ENCODE measurements around the gene HTR4. TPM values are rescaled to one million over a fixed set of nuclear protein-coding genes. Genes with fewer than 3 reads are reported as not detected.

The HTR4 gene
- total RNA-seq, 1 experiment from 2014 or later, result not detected

DNA sequence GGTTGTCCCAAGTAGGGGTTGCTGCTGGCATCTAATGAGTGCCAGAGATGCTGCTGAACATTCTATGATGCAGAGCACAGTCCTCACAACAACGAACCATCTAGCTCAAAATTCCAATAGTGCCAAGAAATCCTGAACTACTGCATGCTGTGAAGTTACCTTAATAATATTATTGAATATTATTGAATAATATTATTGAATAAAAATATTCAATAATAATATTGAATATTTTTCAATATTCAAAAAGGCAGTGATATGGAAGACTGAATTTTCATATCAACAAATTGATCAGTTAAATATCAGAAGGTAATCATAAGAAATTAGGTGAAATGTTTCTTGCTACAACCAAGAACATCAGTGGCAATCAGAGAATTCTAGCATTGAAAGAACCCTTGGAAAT, 2.8 kb downstream of the HTR4 start:
- DNase-seq (ENCODE audit: low spot score), result no peak
- CTCF ChIA-PET, result no interaction called here

DNA sequence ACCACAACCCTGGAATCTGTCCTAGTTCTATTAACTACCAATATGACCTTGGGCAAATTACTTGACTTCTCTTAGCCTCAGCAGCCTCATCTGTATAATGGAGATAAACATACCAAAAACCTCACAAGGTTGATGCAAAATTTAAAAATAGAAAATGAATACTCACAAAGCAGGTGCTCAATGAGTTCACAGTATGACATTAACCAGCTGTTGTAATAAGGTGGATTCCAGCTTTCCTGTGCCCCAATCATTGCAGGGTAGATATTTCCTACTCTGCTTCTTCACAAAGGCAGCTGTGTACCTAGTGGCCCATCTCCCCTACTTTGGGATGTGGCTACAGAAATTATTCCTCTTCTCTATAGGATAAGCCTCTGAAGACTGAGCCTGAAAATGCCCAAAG, 8.8 kb downstream of the HTR4 start:
- Histone ChIP-seq H3K27ac (ENCODE audit: low read depth, low read length, poor library complexity, severe bottlenecking) (no peak overlapping the region), H3K4me1 (ENCODE audit: insufficient read depth, low read length, poor library complexity, severe bottlenecking) (no peaks in the 10 kb centered on the region), H3K36me3 (ENCODE audit: insufficient read depth, low read length, poor library complexity, severe bottlenecking) (no peaks in the 10 kb centered on the region), H3K27me3 (replicated peaks; ENCODE audit: insufficient read depth, low read depth, low read length, poor library complexity) (peaks cover 77% of the 10 kb centered on the region), H3K9me3 (ENCODE audit: low read depth, low read length, poor library complexity, severe bottlenecking) (no peaks in the 10 kb centered on the region), H3K4me3 (ENCODE audit: low read depth, low read length, poor library complexity, severe bottlenecking) (no peak overlapping the region)
- DNase-seq (ENCODE audit: low spot score), result no peak
- ChIA-PET CTCF (no interaction called here), POLR2A (ENCODE audit: low non-redundant PET) (no interaction called here)
- no TSS peak for BruUV-seq (replicated peaks)
- no peak for TF ChIP-seq EZH2 (IDR thresholded peaks at IDR 0.05; ENCODE audit: borderline replicate concordance, low read depth, low read length, poor library complexity, severe bottlenecking)
- intact Hi-C loops (cut with micrococcal nuclease; ENCODE audit: unreplicated experiment), result no loop called here

More for the DNA sequence above, 2.8 kb downstream of the HTR4 start:
- no peak overlapping the region for H3K27ac ChIP-seq (ENCODE audit: low read depth, low read length, poor library complexity, severe bottlenecking)
- no peak overlapping the region for H3K4me3 ChIP-seq (ENCODE audit: low read depth, low read length, poor library complexity, severe bottlenecking)
- peaks cover 83% of the 10 kb centered on the region for H3K27me3 ChIP-seq (replicated peaks; ENCODE audit: insufficient read depth, low read depth, low read length, poor library complexity)
- BruUV-seq (replicated peaks), result no TSS peak
- POLR2A ChIA-PET (ENCODE audit: low non-redundant PET), result no interaction called here
- no peaks in the 10 kb centered on the region for H3K36me3 ChIP-seq (ENCODE audit: insufficient read depth, low read length, poor library complexity, severe bottlenecking)
- no peaks in the 10 kb centered on the region for H3K9me3 ChIP-seq (ENCODE audit: low read depth, low read length, poor library complexity, severe bottlenecking)
- H3K4me1 ChIP-seq (ENCODE audit: insufficient read depth, low read length, poor library complexity, severe bottlenecking), result no peaks in the 10 kb centered on the region
- intact Hi-C loops (cut with micrococcal nuclease; ENCODE audit: unreplicated experiment), result no loop called here
- TF ChIP-seq, protein P1, sequence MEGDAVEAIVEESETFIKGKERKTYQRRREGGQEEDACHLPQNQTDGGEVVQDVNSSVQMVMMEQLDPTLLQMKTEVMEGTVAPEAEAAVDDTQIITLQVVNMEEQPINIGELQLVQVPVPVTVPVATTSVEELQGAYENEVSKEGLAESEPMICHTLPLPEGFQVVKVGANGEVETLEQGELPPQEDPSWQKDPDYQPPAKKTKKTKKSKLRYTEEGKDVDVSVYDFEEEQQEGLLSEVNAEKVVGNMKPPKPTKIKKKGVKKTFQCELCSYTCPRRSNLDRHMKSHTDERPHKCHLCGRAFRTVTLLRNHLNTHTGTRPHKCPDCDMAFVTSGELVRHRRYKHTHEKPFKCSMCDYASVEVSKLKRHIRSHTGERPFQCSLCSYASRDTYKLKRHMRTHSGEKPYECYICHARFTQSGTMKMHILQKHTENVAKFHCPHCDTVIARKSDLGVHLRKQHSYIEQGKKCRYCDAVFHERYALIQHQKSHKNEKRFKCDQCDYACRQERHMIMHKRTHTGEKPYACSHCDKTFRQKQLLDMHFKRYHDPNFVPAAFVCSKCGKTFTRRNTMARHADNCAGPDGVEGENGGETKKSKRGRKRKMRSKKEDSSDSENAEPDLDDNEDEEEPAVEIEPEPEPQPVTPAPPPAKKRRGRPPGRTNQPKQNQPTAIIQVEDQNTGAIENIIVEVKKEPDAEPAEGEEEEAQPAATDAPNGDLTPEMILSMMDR (conservative IDR thresholded peaks at IDR 0.05; ENCODE audit: low read depth, low read length), result no peak
- no peak for TF ChIP-seq EZH2 (IDR thresholded peaks at IDR 0.05; ENCODE audit: borderline replicate concordance, low read depth, low read length, poor library complexity, severe bottlenecking)

DNA sequence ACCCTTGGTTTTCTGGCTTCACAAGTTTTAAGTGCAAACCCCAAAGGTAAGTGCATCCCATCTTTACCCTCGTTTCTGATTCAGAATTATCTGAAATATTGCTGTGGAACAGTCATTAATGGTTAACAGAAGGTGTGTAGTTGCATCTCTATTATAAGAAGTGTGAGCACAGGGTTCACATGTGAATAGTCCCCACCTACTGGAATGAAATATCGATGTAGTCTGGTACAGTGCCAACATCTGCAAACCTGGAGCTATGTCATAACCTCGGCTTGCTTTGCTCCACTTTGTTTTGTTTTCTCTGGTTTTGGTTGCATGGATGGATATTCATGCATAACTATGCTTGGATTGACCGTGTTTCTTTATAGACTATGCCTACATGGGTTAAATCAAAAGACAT, 12.6 kb downstream of the HTR4 start:
- Histone ChIP-seq H3K27me3 (replicated peaks; ENCODE audit: insufficient read depth, low read depth, low read length, poor library complexity) (peaks cover 83% of the 10 kb centered on the region), H3K36me3 (ENCODE audit: insufficient read depth, low read length, poor library complexity, severe bottlenecking) (no peaks in the 10 kb centered on the region), H3K4me3 (ENCODE audit: low read depth, low read length, poor library complexity, severe bottlenecking) (no peak overlapping the region), H3K27ac (ENCODE audit: low read depth, low read length, poor library complexity, severe bottlenecking) (no peak overlapping the region), H3K9me3 (ENCODE audit: low read depth, low read length, poor library complexity, severe bottlenecking) (no peaks in the 10 kb centered on the region), H3K4me1 (ENCODE audit: insufficient read depth, low read length, poor library complexity, severe bottlenecking) (no peaks in the 10 kb centered on the region)
- ChIA-PET POLR2A (ENCODE audit: low non-redundant PET) (no interaction called here), CTCF (no interaction called here)
- BruUV-seq (replicated peaks), result no TSS peak
- DNase-seq (ENCODE audit: low spot score), result no peak
- intact Hi-C loops (cut with micrococcal nuclease; ENCODE audit: unreplicated experiment), result no loop called here
- no peak for TF ChIP-seq EZH2 (IDR thresholded peaks at IDR 0.05; ENCODE audit: borderline replicate concordance, low read depth, low read length, poor library complexity, severe bottlenecking)
- TF ChIP-seq, protein P1 (conservative IDR thresholded peaks at IDR 0.05; ENCODE audit: low read depth, low read length), result no peak

DNA sequence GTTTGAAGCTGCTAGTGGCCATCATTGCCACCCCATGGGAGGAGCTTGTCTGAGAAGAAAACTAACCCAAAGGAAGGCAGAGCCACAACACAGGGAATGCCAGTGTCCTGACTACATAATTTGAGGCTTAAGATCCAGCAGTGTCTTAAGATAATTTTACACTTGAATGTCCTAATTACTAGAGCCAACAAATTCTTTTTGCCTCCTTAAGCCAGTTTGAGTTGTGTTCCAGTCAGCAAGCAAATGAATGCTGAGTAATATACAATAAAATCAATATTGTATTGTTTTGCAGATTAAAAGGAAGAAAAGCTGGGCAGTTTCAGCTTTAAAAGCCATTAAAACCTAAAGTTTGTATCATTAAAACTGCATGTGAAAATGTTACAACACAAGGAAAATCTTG, 13.9 kb downstream of the HTR4 start:
- no TSS peak for BruUV-seq (replicated peaks)
- intact Hi-C loops (cut with micrococcal nuclease; ENCODE audit: unreplicated experiment), result no loop called here
- ChIA-PET POLR2A (ENCODE audit: low non-redundant PET) (no interaction called here), CTCF (no interaction called here)
- DNase-seq (ENCODE audit: low spot score), result no peak
- Histone ChIP-seq H3K27ac (ENCODE audit: low read depth, low read length, poor library complexity, severe bottlenecking) (no peak overlapping the region), H3K4me3 (ENCODE audit: low read depth, low read length, poor library complexity, severe bottlenecking) (no peak overlapping the region), H3K36me3 (ENCODE audit: insufficient read depth, low read length, poor library complexity, severe bottlenecking) (no peaks in the 10 kb centered on the region), H3K4me1 (ENCODE audit: insufficient read depth, low read length, poor library complexity, severe bottlenecking) (no peaks in the 10 kb centered on the region), H3K27me3 (replicated peaks; ENCODE audit: insufficient read depth, low read depth, low read length, poor library complexity) (peaks cover 79% of the 10 kb centered on the region), H3K9me3 (ENCODE audit: low read depth, low read length, poor library complexity, severe bottlenecking) (no peaks in the 10 kb centered on the region)
- TF ChIP-seq, protein P1 (conservative IDR thresholded peaks at IDR 0.05; ENCODE audit: low read depth, low read length), result no peak
- no peak for TF ChIP-seq EZH2 (IDR thresholded peaks at IDR 0.05; ENCODE audit: borderline replicate concordance, low read depth, low read length, poor library complexity, severe bottlenecking)
